Fibroblast of the aortic adventitia (primary cell): ENCODE results near the gene TARM1. TPM values are rescaled to one million over a fixed set of nuclear protein-coding genes. Genes with fewer than 3 reads are reported as not detected.

Experiments used
- DNase-seq: peaks from one replicate; pipeline ENCODE4 v3.0.0-alpha.2; 2010; ENCODE audit warnings: low read depth
- H3K4me3 ChIP-seq: 2 replicates; pipeline ENCODE4 v1.5.1; 2011; ENCODE audit warnings: low read depth, mild to moderate bottlenecking, control low read depth, low read length, moderate library complexity
- total RNA-seq: library from RNA; depleted of rRNA; stranded (reverse); fragments of >200 nt; gene quantifications from 2 replicates; pipeline ENCODE4 v1.2.3, GENCODE V29; 2012; ENCODE audit warnings: low replicate concordance
- TF ChIP-seq, protein P1 (sequence below): IDR thresholded peaks from 2 replicates; pipeline ENCODE4 v1.5.1; 2011; ENCODE audit warnings: mild to moderate bottlenecking, low read length, control low read depth, inconsistent platforms; ENCODE audit not compliant: insufficient read depth

Gene TARM1
- not detected in 2 replicates for total RNA-seq

DNA sequence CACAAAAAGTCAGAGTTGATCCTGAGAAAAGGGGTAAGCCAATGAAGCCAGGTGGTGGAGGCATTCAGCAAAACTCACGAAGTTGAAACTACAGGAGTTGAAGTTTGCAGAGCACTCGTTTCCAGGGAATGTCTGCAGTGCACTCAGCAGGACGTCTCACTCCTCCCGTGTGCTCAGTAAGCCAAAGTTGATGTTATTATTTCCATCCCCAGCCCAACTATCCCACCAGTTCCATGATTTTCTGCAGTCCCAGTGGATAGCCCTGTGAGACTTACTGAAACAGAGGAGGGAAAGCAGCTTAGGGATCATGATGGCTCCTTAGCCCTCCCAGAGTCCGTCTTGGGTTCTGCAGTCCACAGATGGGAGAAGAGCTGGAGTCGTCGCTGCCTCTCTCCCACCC lies at the start of gene TARM1:
TARM1 (minus strand) TSS at position 334 of the 400 bp plus-strand sequence; CDS start at position 309, 25 bp downstream.
- no peak within 1 kb of the TSS for H3K4me3 ChIP-seq
- TF ChIP-seq, protein P1, sequence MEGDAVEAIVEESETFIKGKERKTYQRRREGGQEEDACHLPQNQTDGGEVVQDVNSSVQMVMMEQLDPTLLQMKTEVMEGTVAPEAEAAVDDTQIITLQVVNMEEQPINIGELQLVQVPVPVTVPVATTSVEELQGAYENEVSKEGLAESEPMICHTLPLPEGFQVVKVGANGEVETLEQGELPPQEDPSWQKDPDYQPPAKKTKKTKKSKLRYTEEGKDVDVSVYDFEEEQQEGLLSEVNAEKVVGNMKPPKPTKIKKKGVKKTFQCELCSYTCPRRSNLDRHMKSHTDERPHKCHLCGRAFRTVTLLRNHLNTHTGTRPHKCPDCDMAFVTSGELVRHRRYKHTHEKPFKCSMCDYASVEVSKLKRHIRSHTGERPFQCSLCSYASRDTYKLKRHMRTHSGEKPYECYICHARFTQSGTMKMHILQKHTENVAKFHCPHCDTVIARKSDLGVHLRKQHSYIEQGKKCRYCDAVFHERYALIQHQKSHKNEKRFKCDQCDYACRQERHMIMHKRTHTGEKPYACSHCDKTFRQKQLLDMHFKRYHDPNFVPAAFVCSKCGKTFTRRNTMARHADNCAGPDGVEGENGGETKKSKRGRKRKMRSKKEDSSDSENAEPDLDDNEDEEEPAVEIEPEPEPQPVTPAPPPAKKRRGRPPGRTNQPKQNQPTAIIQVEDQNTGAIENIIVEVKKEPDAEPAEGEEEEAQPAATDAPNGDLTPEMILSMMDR, result no peak
- DNase-seq, result no peak

DNA sequence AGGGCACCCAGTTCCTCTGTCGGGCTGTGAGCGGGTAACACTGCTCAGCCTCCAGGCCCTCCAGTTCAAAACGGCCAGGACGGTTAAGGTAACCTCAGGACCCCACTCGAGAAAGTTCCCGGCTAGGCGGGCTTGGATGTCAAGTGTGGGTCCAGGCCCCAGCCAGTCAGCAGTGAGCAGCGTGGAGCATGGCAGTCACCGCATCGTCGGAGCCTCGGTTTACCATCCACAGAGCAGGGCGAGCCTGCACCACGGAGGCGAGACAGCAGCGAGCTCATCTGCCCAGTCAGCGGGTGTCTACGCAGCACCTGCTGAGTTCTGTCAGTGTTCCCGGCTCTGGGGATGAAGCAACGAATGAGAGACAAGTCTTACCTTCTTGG lies 48.4 kb upstream of the TARM1 start:
- no peak overlapping the region for H3K4me3 ChIP-seq
- no peak for DNase-seq
- TF ChIP-seq, protein P1, result no peak

DNA sequence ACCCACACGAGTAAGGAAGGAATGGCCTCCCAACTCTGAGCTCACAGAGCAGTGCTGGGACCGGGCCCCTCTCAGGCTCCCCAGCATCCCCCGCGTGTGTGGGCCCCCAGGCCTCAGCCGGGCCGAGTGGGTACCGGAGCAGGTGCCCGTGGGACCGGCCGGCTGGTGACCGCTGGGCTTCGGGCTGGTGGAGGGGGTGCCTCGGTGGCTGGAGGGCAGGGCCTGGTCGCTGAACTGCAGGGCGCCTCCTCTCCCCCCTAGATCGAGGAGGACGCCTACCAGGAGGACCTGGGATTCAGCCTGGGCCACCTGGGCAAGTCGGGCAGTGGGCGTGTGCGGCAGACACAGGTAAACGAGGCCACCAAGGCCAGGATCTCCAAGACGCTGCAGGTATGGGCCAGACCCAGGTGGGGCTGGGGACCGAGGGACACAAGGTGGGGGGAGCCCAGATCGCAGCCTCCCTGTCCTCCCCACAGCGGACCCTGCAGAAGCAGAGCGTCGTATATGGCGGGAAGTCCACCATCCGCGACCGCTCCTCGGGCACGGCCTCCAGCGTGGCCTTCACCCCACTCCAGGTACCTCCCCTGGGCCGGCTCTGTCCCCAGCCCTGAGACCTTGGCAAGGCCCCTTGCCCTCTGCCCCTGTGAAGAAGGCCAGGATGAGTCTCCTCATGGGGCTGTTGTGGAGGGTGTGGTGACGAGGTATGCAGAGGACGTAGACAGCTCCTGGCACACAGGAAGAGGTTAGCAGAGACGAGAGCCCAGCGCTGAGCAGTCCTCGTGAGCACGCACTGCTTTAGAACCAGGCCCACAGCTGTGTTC lies 47.8 kb upstream of the TARM1 start:
- DNase-seq, result no peak
- TF ChIP-seq, protein P1, result no peak

DNA sequence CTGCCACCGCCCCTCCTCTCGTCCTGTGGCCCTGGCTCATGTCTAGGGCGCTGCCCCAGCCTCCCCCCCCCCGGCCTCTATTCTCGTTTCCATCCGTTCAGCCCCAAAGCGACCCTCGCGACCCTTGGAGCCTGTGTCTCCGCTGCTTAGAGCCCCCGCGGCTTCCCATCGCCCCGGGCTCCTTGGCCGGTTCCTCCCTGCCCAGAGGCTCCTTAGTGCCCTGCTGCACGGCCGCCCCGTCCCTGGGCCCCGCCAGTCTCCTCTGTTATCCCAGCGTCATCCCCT lies 47.2 kb upstream of the TARM1 start:
- H3K4me3 ChIP-seq, result no peak overlapping the region
- no peak for DNase-seq
- TF ChIP-seq, protein P1, result no peak

More for the DNA sequence above, 47.8 kb upstream of the TARM1 start:
- H3K4me3 ChIP-seq, result no peak overlapping the region

DNA sequence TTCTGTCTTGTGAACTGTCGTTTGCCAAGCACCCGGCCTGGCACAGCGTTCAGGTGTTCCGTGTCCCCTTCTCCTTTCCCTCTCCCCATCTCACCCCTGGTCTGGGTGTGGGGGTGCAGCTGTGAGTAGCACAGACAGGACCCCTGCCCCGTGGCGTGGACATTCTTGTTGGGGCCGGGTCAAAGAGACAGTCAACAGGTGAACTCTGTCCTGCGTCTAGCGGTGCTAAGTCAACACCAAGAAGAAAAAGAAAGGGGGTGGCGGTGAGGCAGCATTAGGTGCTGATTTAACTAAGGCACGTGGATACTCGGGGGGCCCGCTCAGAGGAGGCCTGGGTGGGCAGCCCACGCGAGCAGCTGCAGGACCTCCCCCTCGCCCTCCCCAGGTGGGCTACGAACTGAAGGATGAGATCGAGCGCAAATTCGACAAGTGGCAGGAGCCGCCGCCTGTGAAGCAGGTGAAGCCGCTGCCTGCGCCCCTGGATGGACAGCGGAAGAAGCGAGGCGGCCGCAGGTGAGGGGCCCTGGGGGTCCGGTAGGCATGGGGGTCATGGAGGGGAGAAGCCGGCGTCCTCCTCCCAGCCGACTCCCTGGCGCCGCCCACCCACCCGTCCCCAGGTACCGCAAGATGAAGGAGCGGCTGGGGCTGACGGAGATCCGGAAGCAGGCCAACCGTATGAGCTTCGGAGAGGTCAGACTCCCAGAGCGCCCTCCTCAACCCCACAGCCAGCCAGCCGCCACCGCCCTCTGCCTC lies 46.7 kb upstream of the TARM1 start:
- no peak for DNase-seq
- TF ChIP-seq, protein P1, result no peak
- no peak overlapping the region for H3K4me3 ChIP-seq

DNA sequence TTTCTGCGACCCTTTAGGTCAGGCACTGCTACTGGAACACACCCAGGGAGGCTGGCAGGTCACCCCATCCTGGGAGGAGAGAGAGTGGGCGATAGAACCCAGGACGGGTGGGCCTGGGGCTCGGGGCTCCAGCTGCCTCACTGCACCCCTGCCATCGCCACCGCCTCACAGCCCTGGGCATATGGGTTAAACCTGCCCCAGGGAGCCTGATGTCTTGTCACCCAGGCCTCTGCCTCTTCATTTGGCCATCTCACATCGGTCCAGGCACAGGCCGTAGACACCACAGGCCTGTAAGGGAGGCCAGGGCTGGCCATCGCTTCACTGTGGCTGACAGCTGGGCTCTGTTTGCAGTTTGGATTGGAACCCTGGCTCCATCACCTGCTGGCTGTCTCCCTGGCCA lies 44.5 kb upstream of the TARM1 start:
- no peak for DNase-seq
- TF ChIP-seq, protein P1, result no peak
- H3K4me3 ChIP-seq, result no peak overlapping the region
